Activated CD8-positive, alpha-beta memory T cell treated with anti-CD3 and anti-CD28 coated beads for 1 hour (primary cell): ENCODE results near the gene TMEM30A.
A peak's percentile ranks its signal among the peaks of the same experiment; 100 is the strongest.

Source experiments
- DNase-seq, 2 donors: peaks; one replicate each; pipeline ENCODE4 v3.0.0-alpha.2; 2020; ENCODE audit warnings: low read depth in 1 of 2; ENCODE audit errors: extremely low read depth in 1 of 2

Gene TMEM30A

GRCh38 chr6:75266716-75267291 is 17.8 kb downstream of the TMEM30A start:
- DNase-seq: no peak

GRCh38 chr6:75263401-75263750 is 21.2 kb downstream of the TMEM30A start:
- DNase-seq: no peak

- no peak for DNase-seq
These were observed 21.7 kb downstream of the TMEM30A start for GRCh38 chr6:75262716-75263400.

- no peak for DNase-seq
These were observed 23.3 kb downstream of the TMEM30A start for GRCh38 chr6:75261299-75261698.

GRCh38 chr6:75257343-75258087 is 27.1 kb downstream of the TMEM30A start:
- no peak for DNase-seq

GRCh38 chr6:75250552-75250951 is 34.0 kb downstream of the TMEM30A start:
- DNase-seq: no peak

GRCh38 chr6:75249837-75250236 is 34.8 kb downstream of the TMEM30A start:
- DNase-seq: no peak

- DNase-seq: no peak
These were observed 38.2 kb downstream of the TMEM30A start for GRCh38 chr6:75246386-75246785.

GRCh38 chr6:75244063-75244584 is 40.5 kb downstream of the TMEM30A start:
- DNase-seq: no peak

- DNase-seq: peak; percentile 55 to 66
These were observed 41.1 kb downstream of the TMEM30A start, which contains the start of gene COX7A2 for GRCh38 chr6:75243333-75244062. Gene COX7A2 (minus strand): TSS chr6:75243801. CDS start chr6:75243734, 67 bp downstream.

- no peak for DNase-seq
These were observed 48.0 kb downstream of the TMEM30A start for GRCh38 chr6:75236630-75237029.

GRCh38 chr6:75235271-75235670 is 49.3 kb downstream of the TMEM30A start:
- DNase-seq: no peak

- no peak for DNase-seq
These were observed 50.3 kb downstream of the TMEM30A start for GRCh38 chr6:75234126-75234865.

- no peak for DNase-seq
These were observed 51.4 kb downstream of the TMEM30A start for GRCh38 chr6:75233092-75233615.

- no peak for DNase-seq
These were observed 53.9 kb downstream of the TMEM30A start for GRCh38 chr6:75230484-75231325.

- DNase-seq: no peak
These were observed 60.2 kb downstream of the TMEM30A start for GRCh38 chr6:75224303-75224926.

- DNase-seq: no peak
These were observed 61.2 kb downstream of the TMEM30A start for GRCh38 chr6:75223428-75223827.

- no peak for DNase-seq
These were observed 62.3 kb downstream of the TMEM30A start for GRCh38 chr6:75222261-75222660.

GRCh38 chr6:75221116-75221515 is 63.5 kb downstream of the TMEM30A start:
- no peak for DNase-seq
